ENCODE data around the gene ROMO1. TPM values are rescaled to one million over a fixed set of nuclear protein-coding genes. Genes with fewer than 3 reads are reported as not detected.

The ROMO1 gene
- total and polyA plus RNA-seq, 2 of the 8 experiments (the other 6 are each of a cell fraction or from before 2014, with no cell fraction given), result 164 to 702 TPM

- H3K14ac ChIP-seq (ENCODE audit: insufficient read length), result no peak overlapping the region
- peaks cover 0 to 2% (median 0%) of the 10 kb centered on the region in 4 experiments; a peak in 1 of 7 replicates for H3K4me1 ChIP-seq (replicated peaks in 1 of 4; ENCODE audit: control insufficient read depth in 3 of 4, insufficient read depth in 4 of 4, low read length in 3 of 4)
- DNase-seq (ENCODE audit: low read depth in 1 of 2, low spot score in 2 of 2), result no peak
- peaks cover 34 to 41% of the 10 kb centered on the region in 2 experiments for H4K20me1 ChIP-seq (replicated peaks in 1 of 2; ENCODE audit: control insufficient read depth in 1 of 2, insufficient read depth in 2 of 2, low read length in 2 of 2)
- H2AFZ ChIP-seq (ENCODE audit: low read length), result no peak overlapping the region
- H3K9ac ChIP-seq (replicated peaks in 1 of 4; ENCODE audit: extremely low read depth in 1 of 4, low read depth in 3 of 4, low read length in 3 of 4), result no peak overlapping the region
- no peaks in the 10 kb centered on the region for H3K23me2 ChIP-seq (ENCODE audit: low read depth, low read length)
- H4K5ac ChIP-seq (ENCODE audit: insufficient read length, low read depth, low read length), result no peak overlapping the region
- WGBS, 2 experiments (ENCODE audit: extremely low coverage in 1 of 2, insufficient coverage in 1 of 2, insufficient read length in 1 of 2, insufficient replicate concordance in 2 of 2, low coverage in 1 of 2, low lambda C conversion rate in 2 of 2, missing lambda C conversion rate in 1 of 2), result 92% methylated on average over 4 of the region's 4 CpGs; no CpG with 5 or more reads in 1 of the 2 experiments
- POLR2A ChIA-PET (ENCODE audit: partially characterized antibody), result interaction anchor here (0.8 to 4.4 kb wide), 6 partner anchors 10 to 132 kb away, joined by 3 to 43 read pairs (median 4); partner anchors contain the start of genes CPNE1 and RBM12
- H2BK20ac ChIP-seq (ENCODE audit: low read length), result no peak overlapping the region
- no peak overlapping the region for H2BK5ac ChIP-seq (ENCODE audit: low read depth, low read length)
- no peak overlapping the region for H2BK15ac ChIP-seq (ENCODE audit: low read length)
- no peak overlapping the region for H4K8ac ChIP-seq (ENCODE audit: extremely low read depth, insufficient read depth, low read length)
- CTCF ChIA-PET (ENCODE audit: partially characterized antibody), result interaction anchor here (0.5 to 0.9 kb wide), 2 partner anchors 10 to 454 kb away, joined by 3 read pairs; no protein-coding TSS in a partner anchor
- no peak overlapping the region for H3K4me3 ChIP-seq (ENCODE audit: extremely low read depth in 1 of 4, insufficient read depth in 2 of 4, low read depth in 3 of 4, low read length in 4 of 4)
- no peak overlapping the region for H3K4ac ChIP-seq (replicated peaks; ENCODE audit: insufficient read length, low read depth, low read length)
- no peak overlapping the region for H3K4me2 ChIP-seq (ENCODE audit: insufficient read depth in 1 of 2, low read depth in 2 of 2, low read length in 2 of 2)
- H3K9me3 ChIP-seq (ENCODE audit: insufficient read depth in 2 of 2, low read depth in 1 of 2, low read length in 1 of 2), result no peaks in the 10 kb centered on the region
- H4K91ac ChIP-seq (replicated peaks; ENCODE audit: insufficient read length, low read length), result no peak overlapping the region
- H3K36me3 ChIP-seq (ENCODE audit: control insufficient read depth in 2 of 4, insufficient read depth in 4 of 4, low read length in 3 of 4), result peaks cover 10 to 53% (median 25%) of the 10 kb centered on the region in 4 experiments; a peak in 7 of 8 replicates
- no peak overlapping the region for H2BK120ac ChIP-seq (replicated peaks; ENCODE audit: low read depth, low read length)
- H3K18ac ChIP-seq (ENCODE audit: extremely low read depth, low read length), result no peak overlapping the region
- no peak for FAIRE-seq
- peaks cover 14% of the 10 kb centered on the region for H3K79me1 ChIP-seq (ENCODE audit: low read depth, low read length)
- H3K27me3 ChIP-seq (replicated peaks in 1 of 4; ENCODE audit: control insufficient read depth in 3 of 4, extremely low read depth in 1 of 4, insufficient read depth in 3 of 4, low read length in 3 of 4), result no peaks in the 10 kb centered on the region
- H3K27ac ChIP-seq (ENCODE audit: low read depth, low read length), result no peak overlapping the region
- no peak overlapping the region for H3K23ac ChIP-seq (ENCODE audit: insufficient read length)
- H2AK5ac ChIP-seq (ENCODE audit: low read depth, low read length), result no peak overlapping the region
- peaks cover 50 to 100% of the 10 kb centered on the region in 2 experiments for H3K79me2 ChIP-seq (ENCODE audit: control insufficient read depth in 1 of 2, insufficient read depth in 2 of 2, low read length in 2 of 2)
- no peak overlapping the region for H2BK12ac ChIP-seq (ENCODE audit: low read depth, low read length)
- no peak overlapping the region for H3K56ac ChIP-seq (replicated peaks; ENCODE audit: insufficient read length, low read depth, low read length)
- TF ChIP-seq SIN3A (conservative IDR thresholded peaks at IDR 0.05 in 1 of 2, IDR thresholded peaks at IDR 0.05 in 1 of 2; ENCODE audit: low read depth in 1 of 2, low read length in 2 of 2) (no peak), GABPA (IDR thresholded peaks at IDR 0.05; ENCODE audit: borderline replicate concordance, insufficient read depth, low read length) (no peak), MAFK (IDR thresholded peaks at IDR 0.05; ENCODE audit: low read depth, low read length) (no peak), SAP30 (IDR thresholded peaks at IDR 0.05; ENCODE audit: insufficient read depth, insufficient replicate concordance, low read length) (no peak), USF2 (IDR thresholded peaks at IDR 0.05; ENCODE audit: low read length) (no peak), EP300 (IDR thresholded peaks at IDR 0.05; ENCODE audit: borderline replicate concordance in 1 of 2, low read depth in 2 of 2, low read length in 2 of 2) (no peak), FOSL1 (IDR thresholded peaks at IDR 0.05; ENCODE audit: insufficient read depth, low read depth, low read length) (no peak), KDM1A (IDR thresholded peaks at IDR 0.05; ENCODE audit: borderline replicate concordance, low read length) (no peak), SIX5 (IDR thresholded peaks at IDR 0.05; ENCODE audit: low read depth, low read length) (no peak), JUN (IDR thresholded peaks at IDR 0.05; ENCODE audit: low read depth, low read length) (no peak)
- TF ChIP-seq, protein P1, sequence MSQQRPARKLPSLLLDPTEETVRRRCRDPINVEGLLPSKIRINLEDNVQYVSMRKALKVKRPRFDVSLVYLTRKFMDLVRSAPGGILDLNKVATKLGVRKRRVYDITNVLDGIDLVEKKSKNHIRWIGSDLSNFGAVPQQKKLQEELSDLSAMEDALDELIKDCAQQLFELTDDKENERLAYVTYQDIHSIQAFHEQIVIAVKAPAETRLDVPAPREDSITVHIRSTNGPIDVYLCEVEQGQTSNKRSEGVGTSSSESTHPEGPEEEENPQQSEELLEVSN (IDR thresholded peaks at IDR 0.05), result no peak
These were observed 45.3 kb upstream of the ROMO1 start for GRCh38 chr20:35653893-35654292.
